GM08714 (cell line): ENCODE measurements around the gene HMCES.
"Not testable (repeated sequence)": the region's sequence is repeated elsewhere in the genome, so short reads cannot be mapped to it uniquely, and the experiment has no call there.

Experiments used
- H3K4me3 ChIP-seq: fragments of 200-500 bp; sonication (Bioruptor generic); 2 replicates; pipeline ENCODE4 v1.5.1; 2014; ENCODE audit warnings: mild to moderate bottlenecking, low read length, inconsistent platforms
- ZNF274 ChIP-seq: IDR thresholded peaks from 2 replicates; pipeline ENCODE4 v1.6.1; 2012; ENCODE audit warnings: mild to moderate bottlenecking, low read depth, low read length

Gene HMCES

GRCh38 chr3:129333891-129334290, 55.2 kb downstream of the HMCES start:
- H3K4me3 ChIP-seq: no peak overlapping the region
- TF ChIP-seq ZNF274: no peak

DNA sequence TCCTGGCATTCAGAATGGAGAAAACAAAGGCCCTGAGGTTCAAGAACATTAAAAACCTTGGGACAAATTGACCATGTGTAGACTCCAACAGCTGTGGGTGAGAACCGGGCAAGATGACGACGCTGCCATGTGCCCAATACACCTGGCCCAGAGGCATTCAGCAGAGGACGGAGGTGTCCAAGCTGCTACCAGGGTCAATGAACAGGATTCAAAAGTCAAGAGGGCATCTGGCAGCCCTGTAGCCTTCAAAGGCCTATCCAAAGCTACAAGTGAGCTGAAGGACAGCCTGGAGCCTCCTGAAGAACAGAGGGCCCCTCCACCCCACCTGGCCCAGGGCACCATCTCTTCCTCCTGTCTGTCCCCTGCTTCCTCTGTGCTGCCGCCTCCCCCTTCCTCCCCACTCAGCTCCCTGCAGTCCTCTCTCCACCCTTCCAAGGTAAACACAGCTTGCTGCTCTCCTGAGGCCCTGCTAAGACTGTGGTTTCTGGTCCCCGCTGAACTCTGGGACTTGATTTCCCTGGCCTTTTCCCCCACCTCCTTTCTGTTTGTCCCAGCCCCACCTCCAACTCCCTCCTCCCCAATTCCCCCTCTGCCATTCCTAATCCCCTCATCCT, 57.5 kb downstream of the HMCES start:
- H3K4me3 ChIP-seq: no peak overlapping the region
- no peak for TF ChIP-seq ZNF274

- not testable (repeated sequence) for H3K4me3 ChIP-seq
These were observed 59.0 kb downstream of the HMCES start for GRCh38 chr3:129337719-129338118.

DNA sequence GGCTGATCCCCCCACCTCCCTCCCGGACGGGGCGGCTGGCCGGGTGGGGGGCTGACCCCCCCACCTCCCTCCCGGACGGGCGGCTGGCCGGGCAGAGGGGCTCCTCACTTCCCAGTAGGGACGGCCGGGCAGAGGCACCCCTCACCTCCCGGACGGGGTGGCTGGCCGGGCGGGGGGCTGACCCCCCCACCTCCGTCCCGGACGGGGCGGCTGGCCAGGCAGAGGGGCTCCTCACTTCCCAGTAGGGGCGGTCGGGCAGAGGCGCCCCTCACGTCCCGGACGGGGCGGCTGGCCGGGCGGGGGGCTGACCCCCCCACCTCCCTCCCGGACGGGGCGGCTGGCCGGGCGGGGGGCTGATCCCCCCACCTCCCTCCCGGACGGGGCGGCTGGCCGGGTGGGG, 60.5 kb downstream of the HMCES start:
- H3K4me3 ChIP-seq: not testable (repeated sequence)

GRCh38 chr3:129339833-129340232, 61.2 kb downstream of the HMCES start:
- H3K4me3 ChIP-seq: not testable (repeated sequence)

- no peak for TF ChIP-seq ZNF274
- no peak overlapping the region for H3K4me3 ChIP-seq
These were observed 62.9 kb downstream of the HMCES start for GRCh38 chr3:129341331-129342141.

DNA sequence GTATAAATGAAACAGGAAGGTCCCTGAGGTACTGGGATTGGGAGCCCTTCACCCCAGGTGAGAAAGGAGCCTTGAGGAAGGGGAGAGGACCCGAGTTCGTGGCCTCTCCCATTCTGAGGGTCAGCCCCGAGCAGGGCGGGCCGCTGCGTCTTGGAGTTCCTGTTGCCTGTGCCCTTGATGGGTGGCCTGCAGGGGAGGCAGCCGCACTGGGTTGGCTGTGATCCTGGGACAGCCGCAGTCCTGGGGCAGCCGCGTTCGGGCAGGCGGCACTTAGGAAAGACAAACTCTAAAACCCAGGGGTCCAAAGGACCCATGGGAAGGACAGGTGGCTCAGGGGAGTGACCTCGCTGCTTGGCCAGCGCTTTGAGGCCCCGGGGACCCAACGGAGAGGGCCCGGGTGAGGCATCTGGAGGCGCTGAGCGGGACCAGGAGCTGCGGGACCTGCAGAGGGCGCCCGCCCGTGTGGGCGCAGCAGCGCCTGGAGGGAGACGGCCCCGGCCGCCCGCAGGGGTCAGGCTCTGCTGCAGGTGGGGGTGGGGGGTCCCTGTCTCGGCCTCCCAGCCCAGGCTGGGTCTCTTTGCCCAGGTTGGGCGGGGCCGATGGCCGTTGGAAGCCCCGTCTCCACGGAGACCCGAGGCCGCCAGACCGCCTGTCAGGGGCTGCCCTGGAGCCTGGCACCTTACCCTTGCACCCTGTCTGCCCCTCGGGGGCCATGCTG, 65.1 kb downstream of the HMCES start:
- no peak overlapping the region for H3K4me3 ChIP-seq

GRCh38 chr3:129344540-129345220, 66.0 kb downstream of the HMCES start:
- H3K4me3 ChIP-seq: no peak overlapping the region
- TF ChIP-seq ZNF274: no peak

More for the DNA sequence above, 65.1 kb downstream of the HMCES start:
- TF ChIP-seq ZNF274: no peak

GRCh38 chr3:129345281-129345680, 66.6 kb downstream of the HMCES start:
- no peak for TF ChIP-seq ZNF274
- no peak overlapping the region for H3K4me3 ChIP-seq

GRCh38 chr3:129345971-129346370, 67.3 kb downstream of the HMCES start:
- no peak for TF ChIP-seq ZNF274
- no peak overlapping the region for H3K4me3 ChIP-seq

DNA sequence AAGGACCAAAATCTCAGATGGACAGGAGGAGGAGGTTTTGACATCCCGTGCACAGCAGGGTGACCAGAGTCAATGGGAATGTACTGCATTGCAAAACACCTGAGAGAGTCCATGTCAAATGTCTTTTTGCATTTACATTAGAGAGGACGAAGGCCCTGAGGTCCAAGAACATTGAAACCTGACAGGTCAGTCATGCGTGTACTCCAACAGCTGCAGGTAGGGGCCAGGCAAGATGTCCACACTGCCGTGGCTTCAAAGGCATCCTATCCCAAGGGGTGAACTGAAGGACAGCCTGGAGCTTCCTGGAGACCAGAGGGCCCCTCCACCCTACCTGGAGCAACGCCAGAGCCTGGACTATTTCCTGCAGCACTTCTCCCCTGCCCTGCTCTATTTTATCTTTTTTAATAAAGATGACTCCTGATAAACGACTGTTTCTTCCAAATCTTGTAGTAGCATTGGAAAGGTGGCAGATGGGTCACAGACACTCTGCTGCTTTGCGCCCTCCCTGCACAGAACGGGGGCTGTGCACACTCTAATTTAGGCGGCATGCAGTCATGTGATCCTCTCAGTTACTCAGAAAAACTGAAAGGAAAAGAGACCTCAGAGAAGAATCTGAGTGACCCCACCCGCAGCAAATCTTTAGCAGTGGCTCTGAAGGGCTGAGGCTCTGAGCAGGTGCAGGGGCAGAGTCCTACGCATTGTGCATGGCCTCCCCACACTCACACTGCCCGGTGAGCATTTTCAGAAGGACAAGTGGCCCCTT, 68.2 kb downstream of the HMCES start:
- TF ChIP-seq ZNF274: no peak
- H3K4me3 ChIP-seq: no peak overlapping the region

- TF ChIP-seq ZNF274: no peak
- no peak overlapping the region for H3K4me3 ChIP-seq
These were observed 68.8 kb downstream of the HMCES start for GRCh38 chr3:129347458-129347845.

GRCh38 chr3:129348734-129349133, 70.1 kb downstream of the HMCES start:
- no peak overlapping the region for H3K4me3 ChIP-seq
- TF ChIP-seq ZNF274: no peak

DNA sequence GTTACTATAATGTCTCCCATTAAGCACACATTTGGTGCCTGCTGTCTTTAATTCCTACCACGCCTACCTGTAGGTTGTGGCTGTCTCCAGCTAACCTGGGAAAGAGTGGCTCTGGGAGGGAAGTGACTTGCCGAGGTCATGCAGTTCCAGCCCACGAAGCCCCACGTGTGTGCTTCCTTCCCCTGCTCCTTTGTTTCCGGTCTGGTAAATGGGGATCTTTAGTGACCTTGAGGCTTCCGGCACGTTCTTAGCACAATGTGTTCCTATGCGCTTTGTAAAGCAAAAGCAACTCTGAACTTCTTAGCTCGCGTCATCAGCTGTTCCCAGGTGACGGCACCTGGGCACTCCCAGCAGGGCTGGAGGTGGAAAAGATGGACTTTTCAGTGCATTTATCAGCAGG, 70.5 kb downstream of the HMCES start:
- not testable (repeated sequence) for H3K4me3 ChIP-seq
